22Rv1 (cell line): ENCODE measurements around the gene SP100.

Experiments used
- ZFX ChIP-seq: fragments of 450-650 bp; IDR thresholded peaks from 2 replicates; pipeline ENCODE4 v1.6.1; 2017; ENCODE audit warnings: antibody characterized with exemption, borderline replicate concordance
- TF ChIP-seq, protein P1 (sequence below): fragments of 450-650 bp; IDR thresholded peaks from 2 replicates; pipeline ENCODE4 v1.5.1; 2017; ENCODE audit warnings: mild to moderate bottlenecking

DNA sequence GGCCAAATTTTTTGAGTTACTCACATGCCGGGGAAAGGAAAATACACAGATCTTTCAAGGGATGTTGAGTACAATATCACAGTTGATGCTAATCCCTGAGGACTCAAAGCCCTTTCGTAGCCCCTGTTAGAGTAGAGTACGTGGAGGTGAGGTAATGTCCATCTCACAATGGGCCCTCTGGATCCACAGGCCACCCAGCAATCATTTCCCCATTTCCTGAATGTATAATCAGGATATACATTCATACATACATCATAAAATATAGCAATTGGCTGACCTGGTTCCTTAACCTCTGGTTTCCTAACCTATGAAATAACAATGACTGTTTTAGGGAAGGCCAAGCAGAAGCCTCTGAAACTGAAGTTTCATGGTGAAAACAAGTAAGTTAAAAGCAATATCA is 10.2 kb upstream of the SP100 start:
- TF ChIP-seq, protein P1, sequence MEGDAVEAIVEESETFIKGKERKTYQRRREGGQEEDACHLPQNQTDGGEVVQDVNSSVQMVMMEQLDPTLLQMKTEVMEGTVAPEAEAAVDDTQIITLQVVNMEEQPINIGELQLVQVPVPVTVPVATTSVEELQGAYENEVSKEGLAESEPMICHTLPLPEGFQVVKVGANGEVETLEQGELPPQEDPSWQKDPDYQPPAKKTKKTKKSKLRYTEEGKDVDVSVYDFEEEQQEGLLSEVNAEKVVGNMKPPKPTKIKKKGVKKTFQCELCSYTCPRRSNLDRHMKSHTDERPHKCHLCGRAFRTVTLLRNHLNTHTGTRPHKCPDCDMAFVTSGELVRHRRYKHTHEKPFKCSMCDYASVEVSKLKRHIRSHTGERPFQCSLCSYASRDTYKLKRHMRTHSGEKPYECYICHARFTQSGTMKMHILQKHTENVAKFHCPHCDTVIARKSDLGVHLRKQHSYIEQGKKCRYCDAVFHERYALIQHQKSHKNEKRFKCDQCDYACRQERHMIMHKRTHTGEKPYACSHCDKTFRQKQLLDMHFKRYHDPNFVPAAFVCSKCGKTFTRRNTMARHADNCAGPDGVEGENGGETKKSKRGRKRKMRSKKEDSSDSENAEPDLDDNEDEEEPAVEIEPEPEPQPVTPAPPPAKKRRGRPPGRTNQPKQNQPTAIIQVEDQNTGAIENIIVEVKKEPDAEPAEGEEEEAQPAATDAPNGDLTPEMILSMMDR: no peak
- no peak for TF ChIP-seq ZFX
